HG03103 (cell line): ENCODE measurements around the gene KLF7.

Experiments
- ATAC-seq: cut with Tn5 transposase; IDR thresholded peaks from one replicate; pipeline ENCODE4 v1.9.1; 2021; ENCODE audit warnings: low read depth; ENCODE audit not compliant: unreplicated experiment

Gene KLF7

GRCh38 chr2:207130958-207131521 is 34.7 kb downstream of the KLF7 start:
- ATAC-seq, result no peak

- ATAC-seq, result no peak
Observed at GRCh38 chr2:207129821-207130220, 35.9 kb downstream of the KLF7 start.

GRCh38 chr2:207128867-207129266 is 36.9 kb downstream of the KLF7 start:
- ATAC-seq, result no peak

DNA sequence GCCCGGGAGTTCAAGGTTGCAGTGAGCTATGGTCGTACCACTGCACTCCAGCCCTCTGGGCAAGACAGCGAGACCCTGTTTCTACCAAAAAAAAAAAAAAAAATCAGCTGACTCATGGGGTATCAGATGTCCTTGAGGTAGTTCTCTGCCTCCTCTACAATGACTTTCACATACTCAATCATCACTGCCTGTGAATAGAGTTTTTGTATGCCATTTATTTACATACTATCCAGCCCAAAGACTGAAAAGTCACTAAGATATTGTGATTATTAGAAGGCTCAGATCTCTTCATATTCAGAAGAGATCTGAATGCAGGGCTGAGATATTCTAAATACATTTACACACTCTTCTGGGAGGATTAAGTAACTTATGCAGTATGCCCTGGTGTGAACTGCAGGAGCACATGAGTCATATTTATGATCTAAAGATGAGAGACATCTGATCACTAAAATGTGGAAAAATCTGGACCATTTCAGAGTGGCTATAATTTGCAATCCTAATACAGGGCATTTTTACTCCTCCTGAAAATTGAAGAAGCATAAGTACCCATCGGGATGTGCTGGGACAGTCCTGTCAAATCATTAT is 38.9 kb downstream of the KLF7 start:
- ATAC-seq, result no peak

DNA sequence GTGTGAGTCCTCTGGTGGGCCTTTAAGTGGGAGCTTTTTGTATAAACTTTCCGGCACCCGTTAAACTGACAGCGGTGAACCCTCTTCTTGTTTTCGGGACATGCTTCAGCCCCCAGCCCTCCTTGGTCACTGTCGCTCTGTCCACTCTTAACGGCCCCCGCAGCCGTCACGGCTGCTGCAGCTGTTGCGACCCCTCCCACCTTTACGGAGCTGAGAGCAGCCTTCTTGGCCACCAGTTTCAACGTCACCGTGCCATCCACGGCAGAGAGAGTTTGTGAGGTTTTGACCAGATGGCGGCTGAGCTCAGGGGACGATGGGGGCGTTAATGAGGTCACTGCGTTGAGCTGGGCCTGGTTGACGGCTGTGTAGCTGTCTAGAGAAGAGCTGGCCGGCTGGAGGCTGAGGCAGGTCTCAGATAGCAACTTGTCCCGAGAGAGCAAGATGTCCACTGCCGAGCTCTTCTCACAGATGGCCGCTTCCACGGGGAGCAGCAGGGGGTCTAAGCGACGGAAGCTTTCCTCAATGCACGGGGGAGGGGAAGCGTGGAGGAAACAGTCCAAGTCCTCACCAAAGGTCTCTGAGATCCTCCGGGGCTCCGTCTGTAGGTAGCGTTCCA is 41.9 kb downstream of the KLF7 start:
- no peak for ATAC-seq

DNA sequence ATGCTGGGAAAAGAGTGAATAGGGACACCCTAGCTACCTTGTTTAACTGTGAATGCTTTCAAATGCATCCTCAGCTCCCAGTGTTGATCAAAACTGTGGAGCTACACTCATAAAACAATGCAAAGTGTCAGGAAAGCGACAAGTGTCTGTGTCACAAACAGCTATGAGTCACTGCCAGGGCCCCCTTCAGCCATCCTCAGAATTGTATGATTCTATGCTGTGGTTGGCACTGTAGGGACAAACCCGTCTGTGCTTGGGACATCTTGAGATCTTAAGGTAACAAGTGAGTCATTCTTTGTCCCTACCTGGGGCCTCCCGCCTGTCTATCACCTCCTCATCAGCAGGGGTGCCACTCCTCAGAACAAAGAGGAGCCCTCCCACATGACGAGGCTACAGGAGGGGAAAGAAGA is 42.4 kb downstream of the KLF7 start:
- ATAC-seq, result no peak

- ATAC-seq, result no peak
Observed at GRCh38 chr2:207122651-207123334, 43.0 kb downstream of the KLF7 start.

- ATAC-seq, result no peak
Observed at GRCh38 chr2:207121784-207122183, 44.0 kb downstream of the KLF7 start.

GRCh38 chr2:207119048-207119447 is 46.7 kb downstream of the KLF7 start:
- ATAC-seq, result no peak

- no peak for ATAC-seq
Observed at GRCh38 chr2:207117668-207118067, 48.1 kb downstream of the KLF7 start.

GRCh38 chr2:207115715-207116364 is 49.9 kb downstream of the KLF7 start:
- ATAC-seq, result no peak

- no peak for ATAC-seq
Observed at GRCh38 chr2:207113414-207113813, 52.3 kb downstream of the KLF7 start.

GRCh38 chr2:207112785-207113184 is 53.0 kb downstream of the KLF7 start:
- ATAC-seq, result no peak

DNA sequence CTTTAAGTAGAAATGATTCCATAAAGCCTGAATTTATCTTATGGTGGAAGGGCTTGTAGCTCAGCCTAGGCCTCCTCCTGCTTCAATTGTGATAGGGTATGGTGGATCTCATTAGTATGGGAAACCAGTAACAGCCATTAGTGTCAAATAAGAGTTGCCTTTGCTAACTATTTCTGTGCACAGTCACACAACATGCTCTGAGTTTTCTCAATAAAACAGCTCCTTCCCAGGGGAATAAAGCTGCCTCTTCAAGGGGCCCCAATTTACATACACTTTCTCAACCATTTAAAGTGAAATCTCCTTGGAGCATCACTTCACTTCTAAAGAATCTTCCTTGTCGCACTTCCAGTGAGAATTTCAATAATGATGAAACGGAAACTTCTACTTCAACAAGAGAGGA is 53.4 kb downstream of the KLF7 start:
- no peak for ATAC-seq

DNA sequence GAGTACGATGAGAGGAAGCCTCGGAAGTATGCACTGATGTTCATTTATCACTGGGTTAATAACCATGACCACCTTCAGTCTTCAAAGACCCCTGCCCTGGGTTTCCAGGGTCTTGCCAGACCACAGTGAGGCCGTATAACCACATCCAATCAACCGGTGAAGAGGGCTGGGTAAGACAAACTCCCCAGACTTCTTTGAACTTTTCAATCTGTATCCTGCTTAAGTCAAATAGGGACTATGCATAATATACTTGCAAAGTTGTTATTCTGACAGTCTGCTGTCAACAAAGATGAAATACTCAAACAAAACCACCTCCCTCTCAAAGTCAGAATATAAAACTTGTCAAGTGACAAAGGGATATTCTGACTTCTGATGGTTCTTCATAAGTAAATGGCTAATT is 54.0 kb downstream of the KLF7 start:
- no peak for ATAC-seq

DNA sequence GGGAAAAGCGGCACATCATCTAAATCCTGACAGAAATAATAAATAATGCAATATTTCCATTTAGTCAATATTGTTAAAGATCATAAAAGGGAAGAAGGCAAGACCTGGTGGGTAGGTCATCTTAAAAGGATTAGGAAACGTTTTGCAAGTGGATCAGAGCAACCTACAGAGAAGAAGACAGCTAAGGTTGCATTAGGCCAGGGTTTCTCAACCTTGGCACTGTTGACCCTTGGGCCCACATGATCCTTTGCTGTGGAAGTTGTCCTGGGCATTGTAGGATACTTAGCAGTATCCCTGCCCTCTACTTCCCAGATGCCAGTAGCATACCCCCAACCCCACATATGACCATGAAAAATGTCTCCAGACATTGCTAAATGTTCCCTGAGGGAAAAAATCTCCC is 55.0 kb downstream of the KLF7 start:
- ATAC-seq, result no peak

GRCh38 chr2:207110310-207110709 is 55.4 kb downstream of the KLF7 start:
- no peak for ATAC-seq

- ATAC-seq, result no peak
Observed at GRCh38 chr2:207109768-207110167, 56.0 kb downstream of the KLF7 start.

GRCh38 chr2:207108440-207108839 is 57.3 kb downstream of the KLF7 start:
- no peak for ATAC-seq

GRCh38 chr2:207107551-207107950 is 58.2 kb downstream of the KLF7 start:
- no peak for ATAC-seq

- ATAC-seq, result no peak
Observed at GRCh38 chr2:207107131-207107530, 58.6 kb downstream of the KLF7 start.
